Activated naive CD4-positive, alpha-beta T cell treated with anti-CD3 and anti-CD28 coated beads, Interleukin-2, amount 50 U/mL, for 72 hours (primary cell): ENCODE data around the gene KAT7. TPM values are rescaled to one million over a fixed set of nuclear protein-coding genes. Genes with fewer than 3 reads are reported as not detected.
A peak's percentile ranks its signal among the peaks of the same experiment; 100 is the strongest.

Source experiments
- ATAC-seq, 2 donors: fragments of 150-1000 bp; cut with Tn5 transposase; 2 replicates each; pipeline ENCODE4 v1.10.0; 2021; ENCODE audit warnings: mild to moderate bottlenecking in 2 of 2, moderate library complexity in 2 of 2
- DNase-seq, 2 donors: peaks; one replicate each; pipeline ENCODE4 v3.0.0; 2021 to 2022; ENCODE audit warnings: low spot score in 2 of 2
- H3K27ac Mint-ChIP-seq, 2 donors: one replicate each; pipeline ENCODE4 v1.8.0; 2022; ENCODE audit warnings: mild to moderate bottlenecking in 2 of 2, mixed read lengths in 2 of 2
- H3K36me3 Mint-ChIP-seq, 2 donors: one replicate each; pipeline ENCODE4 v1.8.0; 2022; ENCODE audit warnings: mixed read lengths in 2 of 2
- H3K9me3 Mint-ChIP-seq, 2 donors: one replicate each; pipeline ENCODE4 v1.8.0; 2022; ENCODE audit warnings: mixed read lengths in 2 of 2
- total RNA-seq, 2 donors: library from RNA; stranded (reverse); gene quantifications; one replicate each; pipeline ENCODE4 v1.2.3, GENCODE V29; 2022

Gene KAT7
- total RNA-seq, 2 donors from 2014 or later = 75.4 to 119 TPM

GRCh38 chr17:49843774-49844350 is 55.4 kb downstream of the KAT7 start:
- Mint-ChIP-seq H3K36me3 (no peaks in the 10 kb centered on the region), H3K9me3 (no peaks in the 10 kb centered on the region), H3K27ac (peak overlapping the region in 1 of 2 donors; percentile 5)
- DNase-seq (peak in 1 of 2 donors; percentile 27), ATAC-seq (no peak)

GRCh38 chr17:49845321-49845720 is 56.8 kb downstream of the KAT7 start:
- Mint-ChIP-seq H3K27ac (peak overlapping the region in 1 of 2 donors; percentile 89), H3K9me3 (no peaks in the 10 kb centered on the region), H3K36me3 (no peaks in the 10 kb centered on the region)
- ATAC-seq (no peak), DNase-seq (no peak)

GRCh38 chr17:49846938-49847712 is 58.6 kb downstream of the KAT7 start:
- H3K36me3 Mint-ChIP-seq = no peaks in the 10 kb centered on the region
- DNase-seq = no peak
- H3K27ac Mint-ChIP-seq = no peak overlapping the region
- ATAC-seq = no peak
- H3K9me3 Mint-ChIP-seq = no peaks in the 10 kb centered on the region

- no peaks in the 10 kb centered on the region for H3K36me3 Mint-ChIP-seq
- DNase-seq = no peak
- no peaks in the 10 kb centered on the region for H3K9me3 Mint-ChIP-seq
- peak within 1 kb of the TSS in 1 of 2 donors; percentile 58 for H3K27ac Mint-ChIP-seq
- no peak for ATAC-seq
Observed at GRCh38 chr17:49848019-49848473, 59.6 kb downstream of the KAT7 start, which contains the start of gene TAC4. Gene TAC4, minus strand, starts transcription at chr17:49848069. Its CDS starts 52 bp downstream, at chr17:49848017.

- no peaks in the 10 kb centered on the region for H3K36me3 Mint-ChIP-seq
- H3K9me3 Mint-ChIP-seq = no peaks in the 10 kb centered on the region
Observed at GRCh38 chr17:49848739-49849138, 60.3 kb downstream of the KAT7 start.

DNA sequence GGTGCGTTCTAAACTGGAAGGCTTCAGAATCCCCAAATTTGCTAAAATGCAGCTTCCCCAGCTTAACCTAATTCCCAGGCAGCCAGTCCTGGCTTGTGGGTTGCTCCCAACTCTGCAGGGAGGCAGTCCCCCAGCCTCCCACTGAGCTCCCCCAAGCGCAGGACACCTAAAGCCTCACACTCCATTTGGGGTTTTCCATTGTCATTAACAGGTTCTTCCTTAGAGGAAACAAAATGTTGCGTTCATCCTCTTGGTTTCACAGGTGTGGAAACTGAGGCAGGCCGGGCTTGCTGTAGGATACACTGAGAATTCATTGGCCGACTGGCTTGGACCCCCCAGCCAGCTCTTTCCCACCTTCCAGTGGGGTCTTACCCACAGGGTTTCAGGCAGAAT is 61.7 kb downstream of the KAT7 start:
- H3K27ac Mint-ChIP-seq = no peak overlapping the region

More at GRCh38 chr17:49848739-49849138, 60.3 kb downstream of the KAT7 start:
- H3K27ac Mint-ChIP-seq = no peak overlapping the region
- ATAC-seq (no peak), DNase-seq (no peak)

GRCh38 chr17:49850772-49851386 is 62.4 kb downstream of the KAT7 start:
- Mint-ChIP-seq H3K27ac (peak overlapping the region; percentile 67 to 72), H3K36me3 (no peaks in the 10 kb centered on the region), H3K9me3 (no peaks in the 10 kb centered on the region)
- ATAC-seq (peak; percentile 21 to 39), DNase-seq (no peak)

More for the DNA sequence above, 61.7 kb downstream of the KAT7 start:
- Mint-ChIP-seq H3K36me3 (no peaks in the 10 kb centered on the region), H3K9me3 (no peaks in the 10 kb centered on the region)
- ATAC-seq (no peak), DNase-seq (no peak)

DNA sequence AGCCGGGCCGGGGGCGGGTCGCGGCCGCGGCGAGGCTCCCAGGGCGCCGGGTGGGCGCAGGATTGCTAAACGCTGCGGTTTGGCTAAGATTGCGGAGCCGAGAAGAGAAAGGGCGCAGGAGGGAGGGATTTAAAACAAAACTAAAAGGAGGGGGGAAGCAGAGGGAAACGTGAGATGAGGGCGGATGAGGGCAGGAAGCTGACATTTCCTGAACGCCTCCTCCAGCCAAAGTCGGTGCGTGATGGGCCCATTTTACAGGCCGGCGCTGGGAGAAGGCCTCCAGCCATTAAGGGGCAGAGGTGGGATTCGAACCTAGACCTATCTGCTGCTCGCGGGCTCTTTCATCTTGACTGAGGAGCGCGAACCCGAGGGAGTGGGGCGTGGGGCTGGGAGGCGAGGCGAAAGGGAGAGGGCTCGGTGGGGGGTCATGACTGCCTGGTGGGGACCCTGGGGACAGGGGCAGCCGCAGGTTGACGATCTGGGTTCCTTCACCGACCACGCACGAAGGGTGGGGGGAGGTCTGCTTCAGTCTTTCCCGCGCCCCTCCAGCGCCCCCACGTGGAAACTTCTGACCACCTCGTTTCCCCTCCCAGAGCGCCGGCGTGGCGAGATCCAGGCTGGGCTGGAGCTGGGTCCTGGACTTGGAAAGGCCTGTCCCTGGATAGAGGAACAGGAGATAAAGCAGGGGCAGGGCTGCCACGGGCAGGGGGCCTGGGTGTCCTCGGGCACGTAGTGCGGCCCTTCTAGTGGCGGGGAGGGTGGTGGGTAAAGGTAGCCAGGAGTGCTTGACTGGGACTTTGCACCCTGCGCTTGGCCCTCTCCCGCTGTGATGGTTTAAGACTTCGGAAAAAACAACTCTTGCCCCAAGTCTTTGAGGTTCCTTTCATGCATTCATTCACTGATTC is 63.2 kb downstream of the KAT7 start:
- ATAC-seq = peak; percentile 64 to 81
- Mint-ChIP-seq H3K36me3 (no peaks in the 10 kb centered on the region), H3K27ac (peak overlapping the region; percentile 62 to 93), H3K9me3 (no peaks in the 10 kb centered on the region)
- peak in 1 of 2 donors; percentile 80 for DNase-seq

- no peak overlapping the region for H3K27ac Mint-ChIP-seq
- H3K9me3 Mint-ChIP-seq = no peaks in the 10 kb centered on the region
- H3K36me3 Mint-ChIP-seq = no peaks in the 10 kb centered on the region
- ATAC-seq (no peak), DNase-seq (no peak)
Observed at GRCh38 chr17:49853470-49854015, 65.1 kb downstream of the KAT7 start.

DNA sequence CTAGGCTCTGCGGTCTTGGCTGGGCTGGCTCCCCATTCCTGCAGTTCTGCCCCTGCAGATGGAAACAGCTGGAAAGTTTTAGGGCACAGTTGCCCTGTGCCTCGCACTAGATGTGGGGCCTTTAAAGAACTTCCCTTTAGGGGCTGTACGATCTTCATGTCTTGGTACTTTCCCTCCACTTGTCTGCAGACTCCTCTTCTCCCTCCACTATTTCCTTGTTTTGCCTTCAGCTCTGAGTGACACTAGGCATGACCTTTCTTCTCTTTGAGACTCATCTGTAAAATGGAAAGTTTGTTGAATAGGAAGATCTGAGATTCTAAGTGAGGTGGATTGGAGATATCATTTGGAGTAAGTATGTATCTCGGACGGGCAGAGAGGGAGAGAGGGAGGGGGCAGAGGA is 65.6 kb downstream of the KAT7 start:
- ATAC-seq = no peak
- Mint-ChIP-seq H3K9me3 (no peaks in the 10 kb centered on the region), H3K27ac (no peak overlapping the region), H3K36me3 (no peaks in the 10 kb centered on the region)
- DNase-seq = no peak

- H3K27ac Mint-ChIP-seq = no peak overlapping the region
- DNase-seq = no peak
- H3K36me3 Mint-ChIP-seq = no peaks in the 10 kb centered on the region
- H3K9me3 Mint-ChIP-seq = no peaks in the 10 kb centered on the region
- no peak for ATAC-seq
Observed at GRCh38 chr17:49858796-49859195, 70.3 kb downstream of the KAT7 start.

DNA sequence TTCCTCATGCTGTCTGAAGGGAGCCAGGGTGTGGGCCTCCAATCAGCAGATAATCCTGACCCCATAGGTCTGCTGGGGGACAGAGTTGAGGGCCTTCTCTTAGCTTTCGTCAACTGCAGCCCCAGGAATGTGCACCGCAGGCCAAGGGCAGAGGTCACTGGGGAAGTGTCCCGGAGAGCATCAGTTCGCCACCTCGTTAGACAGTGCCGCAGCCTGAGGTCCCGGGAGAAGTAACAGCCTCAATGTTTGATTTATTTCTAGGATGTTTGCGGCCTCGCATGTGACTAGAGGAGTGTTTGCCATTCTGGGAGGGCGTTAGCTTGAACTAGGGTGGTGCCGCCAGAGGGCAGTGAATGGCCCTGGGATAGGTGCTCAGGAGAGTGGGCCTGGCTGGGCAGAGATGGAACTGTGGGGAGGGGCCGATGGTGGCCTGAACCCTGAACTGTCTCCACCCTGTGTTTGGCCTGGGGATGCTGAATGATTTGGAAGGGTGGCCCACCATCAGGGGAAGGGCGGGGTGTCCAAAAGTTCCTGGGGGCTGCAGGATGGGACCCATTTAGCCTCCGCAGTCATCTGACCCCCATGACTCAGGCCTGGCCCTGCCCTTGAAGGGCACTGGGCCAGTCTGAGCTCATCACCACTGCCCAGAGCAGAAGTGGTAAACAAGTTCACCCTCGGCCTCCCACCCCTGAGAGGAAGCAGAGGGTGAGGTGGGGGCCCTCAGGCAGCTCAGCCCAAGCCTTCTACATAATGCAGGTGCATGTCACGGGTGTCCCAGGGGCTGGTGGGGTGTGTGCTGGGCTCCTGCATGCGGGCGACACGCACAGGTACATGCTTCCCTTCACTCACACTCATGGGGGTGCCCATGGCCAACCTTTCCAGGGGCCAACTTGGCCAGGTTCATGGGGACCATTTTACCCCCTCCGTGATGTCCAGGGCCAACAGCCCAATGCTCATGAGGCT is 71.8 kb downstream of the KAT7 start:
- no peak overlapping the region for H3K27ac Mint-ChIP-seq
- DNase-seq (no peak), ATAC-seq (peak in 1 of 2 donors; percentile 6)
- H3K9me3 Mint-ChIP-seq = no peaks in the 10 kb centered on the region
- H3K36me3 Mint-ChIP-seq = no peaks in the 10 kb centered on the region

DNA sequence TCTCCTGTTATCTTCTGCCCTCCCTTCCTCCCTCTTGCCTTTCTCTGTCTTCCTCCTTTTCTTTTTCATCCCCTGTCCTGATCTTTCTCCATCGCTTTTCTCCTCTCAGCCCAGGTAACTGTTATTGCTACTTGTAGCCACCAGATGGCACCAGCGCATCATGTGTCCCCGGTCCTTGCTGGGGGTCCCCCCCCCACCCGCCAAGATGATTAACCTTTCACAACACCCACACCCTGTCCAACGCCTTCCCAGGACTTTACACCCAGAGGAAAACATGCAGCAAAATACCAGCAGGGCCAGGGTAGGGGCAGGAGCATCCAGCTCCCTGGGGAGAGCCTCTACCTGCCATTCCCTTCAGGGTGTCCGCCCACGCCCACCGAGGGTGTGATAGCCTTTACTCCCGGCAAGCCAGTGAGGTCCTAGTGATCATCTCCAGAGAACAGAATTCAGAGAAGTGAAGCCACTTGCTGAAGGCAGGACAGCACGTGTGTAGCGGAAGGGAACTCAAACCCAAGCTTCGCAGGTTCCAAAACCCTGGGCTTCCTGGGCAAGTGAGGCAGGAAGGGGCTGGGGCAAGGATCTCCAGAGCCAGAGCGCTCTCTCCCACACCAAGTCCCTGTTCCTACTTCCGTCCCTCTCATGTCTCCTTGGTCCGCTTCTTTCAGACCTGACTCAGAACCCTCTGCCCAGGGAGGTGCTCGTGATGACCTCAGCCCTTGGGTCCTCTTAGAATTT is 72.8 kb downstream of the KAT7 start:
- DNase-seq (peak in 1 of 2 donors; percentile 42), ATAC-seq (peak; percentile 47 to 52)
- H3K36me3 Mint-ChIP-seq = no peaks in the 10 kb centered on the region
- no peaks in the 10 kb centered on the region for H3K9me3 Mint-ChIP-seq
- H3K27ac Mint-ChIP-seq = no peak overlapping the region

- H3K9me3 Mint-ChIP-seq = no peaks in the 10 kb centered on the region
Observed at GRCh38 chr17:49862781-49863331, 74.4 kb downstream of the KAT7 start.

More at GRCh38 chr17:49862781-49863331, 74.4 kb downstream of the KAT7 start:
- H3K36me3 Mint-ChIP-seq = no peaks in the 10 kb centered on the region
- no peak overlapping the region for H3K27ac Mint-ChIP-seq
- DNase-seq (no peak), ATAC-seq (no peak)
